Right lobe of liver (tissue), 6 donors: ENCODE measurements around the gene ABCF1. TPM values are rescaled to one million over a fixed set of nuclear protein-coding genes. Genes with fewer than 3 reads are reported as not detected.

Experiments used
- ATAC-seq, 4 donors: fragments of 200-7000 bp; cut with Tn5 transposase; one replicate each; pipeline ENCODE4 v1.9.1; 2020; ENCODE audit warnings: mild to moderate bottlenecking in 4 of 4, moderate library complexity in 4 of 4
- DNase-seq, 3 donors: peaks; one replicate each; pipeline ENCODE4 v3.0.0-alpha.2; 2020
- H3K27ac ChIP-seq, 3 donors: fragments of 200-600 bp; one replicate each; pipeline ENCODE4 v1.8.0; 2022
- H3K27me3 ChIP-seq, 2 donors: fragments of 200-600 bp; one replicate each; pipeline ENCODE4 v1.8.0; 2022
- H3K36me3 ChIP-seq, 4 donors: fragments of 200-600 bp; sonication (generic) in 1 of 4; one replicate each; pipeline versions ENCODE4 v1.5.1 to v1.8.0; 2017 to 2022; ENCODE audit warnings: control low read depth in 1 of 4
- H3K4me1 ChIP-seq, 4 donors: fragments of 200-600 bp; sonication (generic) in 1 of 4; one replicate each; pipeline versions ENCODE4 v1.5.1 to v1.8.0; 2017 to 2022; ENCODE audit warnings: control low read depth in 1 of 4
- H3K4me3 ChIP-seq, 3 donors: fragments of 200-600 bp; one replicate each; pipeline ENCODE4 v1.8.0; 2022
- H3K9me3 ChIP-seq, 4 donors: fragments of 200-600 bp; sonication (generic) in 1 of 4; one replicate each; pipeline versions ENCODE4 v1.5.1 to v1.8.0; 2017 to 2022; ENCODE audit warnings: control low read depth in 1 of 4
- CTCF ChIP-seq, 4 donors: fragments of 200-600 bp in 3 of 4; fragments of 450-650 bp in 1 of 4; IDR thresholded peaks; one replicate each; pipeline versions ENCODE4 v1.5.1 to v1.8.0; 2016 to 2022; ENCODE audit warnings: antibody characterized with exemption in 4 of 4, mild to moderate bottlenecking in 2 of 4
- POLR2A ChIP-seq: fragments of 450-650 bp; IDR thresholded peaks from one replicate; pipeline ENCODE4 v1.6.1; 2017; ENCODE audit warnings: antibody characterized with exemption, mild to moderate bottlenecking
- WGBS: methylation state at CpG from one replicate; pipeline ENCODE4 v1.1.6; 2018; ENCODE audit warnings: low coverage, low lambda C conversion rate; ENCODE audit not compliant: insufficient coverage; ENCODE audit errors: missing lambda C conversion rate; 5-methylcytosine and 5-hydroxymethylcytosine counted together
- intact Hi-C, 2 donors: fragments of 100-400 bp; cut with DNase I; formaldehyde crosslinking; loops; one replicate each; pipeline versions ENCODE4 v1.11.2 to v1.14.1; 2022
- total RNA-seq, 6 experiments: library from RNA; depleted of rRNA in 2 of 6; stranded (reverse); fragments of >200 nt in 2 of 6; fragmentation: NEBNext Ultra II Directional in 3 of 6; extraction: Animal tissue kit (Norgen Biotek cat#: 25700) in 3 of 6; gene quantifications; one replicate each; pipeline versions ENCODE4 v1.1.0 to v1.2.4, GENCODE V29; 2016 to 2023
- donor health status: DM: no; HTN: yes; CAD: no.
- donor health status: DM: no; HTN: no; CAD: no.
- donor health status: DM: no; HTN: no; CAD: no.
- donor health status: DM: no; HTN: yes; CAD: no.
- donor health status: DM: no; HTN: yes; CAD: no.

Gene ABCF1
- total RNA-seq, 6 experiments from 2014 or later, result 23.3 to 35.2 (median 26.8) TPM

- Histone ChIP-seq H3K4me1 (peaks cover 0 to 41% (median 17%) of the 10 kb centered on the region in 4 donors), H3K27me3 (no peaks in the 10 kb centered on the region), H3K4me3 (peak overlapping the region in 2 of 3 donors; percentile 77 to 94), H3K27ac (peak overlapping the region in 2 of 3 donors; percentile 89 to 92), H3K9me3 (no peaks in the 10 kb centered on the region), H3K36me3 (no peaks in the 10 kb centered on the region)
- DNase-seq (no peak), ATAC-seq (no peak)
- WGBS, result 50% methylated on average over 1 of the region's 1 CpG
- no peak for TF ChIP-seq POLR2A
- no peak for TF ChIP-seq CTCF (IDR thresholded peaks at IDR 0.05)
- intact Hi-C loops, result no loop called here
These were observed 979 bp upstream of the ABCF1 start for GRCh38 chr6:30570263-30570662.

- ATAC-seq (peak; percentile 28 to 47 (median 35)), DNase-seq (peak in 2 of 3 donors; percentile 56 to 60)
- WGBS, result 0% methylated on average over 18 of the region's 18 CpGs
- TF ChIP-seq POLR2A, result no peak
- no peak for TF ChIP-seq CTCF (IDR thresholded peaks at IDR 0.05)
- peak overlapping the region; percentile 83 to 92 (median 89) for H3K27ac ChIP-seq
- H3K4me3 ChIP-seq, result peak overlapping the region; percentile 77 to 94 (median 85)
- H3K4me1 ChIP-seq, result peaks cover 0 to 37% (median 15%) of the 10 kb centered on the region in 4 donors
- intact Hi-C loops, result no loop called here
- H3K9me3 ChIP-seq, result no peaks in the 10 kb centered on the region
- no peaks in the 10 kb centered on the region for H3K27me3 ChIP-seq
- H3K36me3 ChIP-seq, result no peaks in the 10 kb centered on the region
These were observed 535 bp upstream of the ABCF1 start for GRCh38 chr6:30570740-30571074.

- ATAC-seq (no peak), DNase-seq (no peak)
- peak overlapping the region; percentile 83 to 92 (median 89) for H3K27ac ChIP-seq
- 0% methylated on average over 8 of the region's 8 CpGs for WGBS
- TF ChIP-seq CTCF (IDR thresholded peaks at IDR 0.05) (no peak), POLR2A (no peak)
- H3K36me3 ChIP-seq, result peaks cover 0 to under 1% (median under 1%) of the 10 kb centered on the region in 4 donors
- H3K9me3 ChIP-seq, result no peaks in the 10 kb centered on the region
- no peaks in the 10 kb centered on the region for H3K27me3 ChIP-seq
- intact Hi-C loops, result no loop called here
- peaks cover 0 to 30% (median 11%) of the 10 kb centered on the region in 4 donors for H3K4me1 ChIP-seq
- H3K4me3 ChIP-seq, result peak overlapping the region; percentile 77 to 94 (median 85)
These were observed 480 bp downstream of the ABCF1 start for GRCh38 chr6:30571762-30572082.

- Histone ChIP-seq H3K9me3 (no peaks in the 10 kb centered on the region), H3K27ac (no peak overlapping the region), H3K36me3 (peaks cover 0 to 5% (median 2%) of the 10 kb centered on the region in 4 donors), H3K4me3 (peak overlapping the region; percentile 77 to 94 (median 85)), H3K4me1 (peaks cover 0 to 30% (median 11%) of the 10 kb centered on the region in 4 donors), H3K27me3 (no peaks in the 10 kb centered on the region)
- TF ChIP-seq CTCF (IDR thresholded peaks at IDR 0.05), result no peak
- TF ChIP-seq POLR2A, result no peak
- intact Hi-C loops, result no loop called here
- DNase-seq (no peak), ATAC-seq (no peak)
These were observed 906 bp downstream of the ABCF1 start for GRCh38 chr6:30572148-30572547.

- H3K9me3 ChIP-seq, result no peaks in the 10 kb centered on the region
- no peak for TF ChIP-seq CTCF (IDR thresholded peaks at IDR 0.05)
- TF ChIP-seq POLR2A, result no peak
- H3K36me3 ChIP-seq, result peaks cover 0 to 15% (median 9%) of the 10 kb centered on the region in 4 donors
- H3K27ac ChIP-seq, result no peak overlapping the region
- intact Hi-C loops, result no loop called here
- DNase-seq (no peak), ATAC-seq (no peak)
- H3K4me3 ChIP-seq, result no peak overlapping the region
- H3K27me3 ChIP-seq, result no peaks in the 10 kb centered on the region
- peaks cover 0 to 27% (median 9%) of the 10 kb centered on the region in 4 donors for H3K4me1 ChIP-seq
- WGBS, result 40% methylated on average over 4 of the region's 4 CpGs
These were observed 1.9 kb downstream of the ABCF1 start for GRCh38 chr6:30573113-30573512.
